CD4-positive, alpha-beta T cell treated with Interleukin-4 for 4 hours (primary cell): ENCODE results near the gene CDKL1.
A peak's percentile ranks its signal among the peaks of the same experiment; 100 is the strongest.
"Not testable (repeated sequence)": the region's sequence is repeated elsewhere in the genome, so short reads cannot be mapped to it uniquely, and the experiment has no call there.

ENCODE experiments used
- DNase-seq: peaks from one replicate; pipeline ENCODE4 v3.0.0-alpha.2; 2020

CDKL1 gene

GRCh38 chr14:50321009-50321660, 75.5 kb downstream of the CDKL1 start:
- DNase-seq, result peak; percentile 95

- no peak for DNase-seq
Observed at GRCh38 chr14:50320283-50320682, 76.4 kb downstream of the CDKL1 start.

GRCh38 chr14:50319721-50320120, 77.0 kb downstream of the CDKL1 start:
- no peak for DNase-seq

- no peak for DNase-seq
Observed at GRCh38 chr14:50319293-50319692, 77.4 kb downstream of the CDKL1 start.

GRCh38 chr14:50318031-50318626, 78.6 kb downstream of the CDKL1 start:
- peak; percentile 41 for DNase-seq

- not testable (repeated sequence) for DNase-seq
Observed at GRCh38 chr14:50314098-50314497, 82.6 kb downstream of the CDKL1 start.

GRCh38 chr14:50312734-50313054, 84.0 kb downstream of the CDKL1 start:
- peak; percentile 57 for DNase-seq

GRCh38 chr14:50311972-50312733, 84.5 kb downstream of the CDKL1 start, which contains the start of the genes DMAC2L and L2HGDH:
DMAC2L (plus strand) TSS chr14:50312324; CDS start chr14:50321488, 9,164 bp downstream.
L2HGDH (minus strand) TSS chr14:50312229; CDS start chr14:50312150, 79 bp downstream.
- peak; percentile 89 for DNase-seq

GRCh38 chr14:50311337-50311971, 85.2 kb downstream of the CDKL1 start:
- DNase-seq, result no peak

- DNase-seq, result no peak
Observed at GRCh38 chr14:50310445-50310844, 86.2 kb downstream of the CDKL1 start.

GRCh38 chr14:50308363-50308915, 88.2 kb downstream of the CDKL1 start:
- no peak for DNase-seq

- no peak for DNase-seq
Observed at GRCh38 chr14:50303744-50304471, 92.8 kb downstream of the CDKL1 start.

GRCh38 chr14:50301914-50302313, 94.8 kb downstream of the CDKL1 start:
- DNase-seq, result no peak

- DNase-seq, result no peak
Observed at GRCh38 chr14:50299585-50299984, 97.1 kb downstream of the CDKL1 start.

- no peak for DNase-seq
Observed at GRCh38 chr14:50290306-50290705, 106.4 kb downstream of the CDKL1 start.

- no peak for DNase-seq
Observed at GRCh38 chr14:50288146-50288545, 108.5 kb downstream of the CDKL1 start.

- no peak for DNase-seq
Observed at GRCh38 chr14:50285861-50286260, 110.8 kb downstream of the CDKL1 start.
